ENCODE data around the gene GALNT10. TPM values are rescaled to one million over a fixed set of nuclear protein-coding genes. Genes with fewer than 3 reads are reported as not detected.

GALNT10 gene
- polyA plus RNA-seq, 1 donor (not counting 4 experiments of a cell fraction or from before 2014, with no cell fraction given): 17.9 TPM

DNA sequence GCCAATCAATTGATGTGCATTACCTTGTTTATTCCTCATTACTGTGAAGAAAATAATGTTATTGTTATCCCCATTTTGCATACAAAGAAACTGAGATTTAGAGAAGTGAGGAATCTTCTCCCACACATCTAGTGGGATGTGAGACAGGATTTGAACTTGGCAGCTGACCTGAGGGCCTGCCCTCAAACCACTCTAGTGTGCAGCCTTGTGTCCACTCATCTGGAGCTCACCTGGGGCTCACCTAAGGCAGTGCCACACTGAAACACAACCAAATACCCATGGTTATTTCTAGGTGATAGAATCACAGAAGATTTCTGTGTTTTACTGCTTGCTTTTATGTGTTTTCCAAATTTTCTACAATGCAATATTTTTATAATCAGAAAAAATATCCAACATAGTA, 160.6 kb downstream of the GALNT10 start:
- H3K9me1 ChIP-seq (ENCODE audit: control insufficient read depth, extremely low read depth, insufficient read depth, low read length): no peaks in the 10 kb centered on the region
- H3K79me2 ChIP-seq (ENCODE audit: control insufficient read depth, insufficient read depth, low read length): no peaks in the 10 kb centered on the region
- no peaks in the 10 kb centered on the region for H4K20me1 ChIP-seq (ENCODE audit: control insufficient read depth, extremely low read depth, insufficient read depth, low read length)
- peaks cover 19% of the 10 kb centered on the region for H3K4me1 ChIP-seq (ENCODE audit: control insufficient read depth, extremely low read depth, insufficient read depth, low read length)
- no peaks in the 10 kb centered on the region for H3K27me3 ChIP-seq (ENCODE audit: control insufficient read depth, extremely low read depth, insufficient read depth, low read length)
- no peaks in the 10 kb centered on the region for H3K9me3 ChIP-seq (ENCODE audit: control insufficient read depth, low read depth, low read length)
- H3K9ac ChIP-seq (ENCODE audit: control insufficient read depth, extremely low read depth, insufficient read depth, low read length): no peak overlapping the region
- H3K4me2 ChIP-seq (ENCODE audit: control insufficient read depth, extremely low read depth, insufficient read depth, low read depth, low read length): no peak overlapping the region
- DNase-seq (ENCODE audit: low read depth, low spot score) (no peak), FAIRE-seq (no peak)
- H2AFZ ChIP-seq (ENCODE audit: control insufficient read depth, low read length): no peak overlapping the region
- no peak overlapping the region for H3K27ac ChIP-seq (ENCODE audit: control insufficient read depth, insufficient read depth, low read length)
- H3K36me3 ChIP-seq (ENCODE audit: control insufficient read depth in 2 of 2, extremely low read depth in 1 of 2, insufficient read depth in 2 of 2, low read length in 2 of 2): no peaks in the 10 kb centered on the region
- TF ChIP-seq, protein P1, sequence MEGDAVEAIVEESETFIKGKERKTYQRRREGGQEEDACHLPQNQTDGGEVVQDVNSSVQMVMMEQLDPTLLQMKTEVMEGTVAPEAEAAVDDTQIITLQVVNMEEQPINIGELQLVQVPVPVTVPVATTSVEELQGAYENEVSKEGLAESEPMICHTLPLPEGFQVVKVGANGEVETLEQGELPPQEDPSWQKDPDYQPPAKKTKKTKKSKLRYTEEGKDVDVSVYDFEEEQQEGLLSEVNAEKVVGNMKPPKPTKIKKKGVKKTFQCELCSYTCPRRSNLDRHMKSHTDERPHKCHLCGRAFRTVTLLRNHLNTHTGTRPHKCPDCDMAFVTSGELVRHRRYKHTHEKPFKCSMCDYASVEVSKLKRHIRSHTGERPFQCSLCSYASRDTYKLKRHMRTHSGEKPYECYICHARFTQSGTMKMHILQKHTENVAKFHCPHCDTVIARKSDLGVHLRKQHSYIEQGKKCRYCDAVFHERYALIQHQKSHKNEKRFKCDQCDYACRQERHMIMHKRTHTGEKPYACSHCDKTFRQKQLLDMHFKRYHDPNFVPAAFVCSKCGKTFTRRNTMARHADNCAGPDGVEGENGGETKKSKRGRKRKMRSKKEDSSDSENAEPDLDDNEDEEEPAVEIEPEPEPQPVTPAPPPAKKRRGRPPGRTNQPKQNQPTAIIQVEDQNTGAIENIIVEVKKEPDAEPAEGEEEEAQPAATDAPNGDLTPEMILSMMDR (optimal IDR thresholded peaks at IDR 0.05 in 1 of 3, IDR thresholded peaks at IDR 0.05 in 1 of 3, conservative IDR thresholded peaks at IDR 0.05 in 1 of 3; ENCODE audit: extremely low read depth in 1 of 3, insufficient read depth in 2 of 3, low read length in 3 of 3): no peak
- no peak for TF ChIP-seq EZH2 (IDR thresholded peaks at IDR 0.05; ENCODE audit: low read length)
- dilution Hi-C loops (cut with MboI; ENCODE audit: extremely low pct_ligation_motif_present, low sequenced_read_pairs): no loop called here
- no peak overlapping the region for H3K4me3 ChIP-seq (ENCODE audit: control insufficient read depth in 2 of 3, extremely low read depth in 1 of 3, insufficient read depth in 2 of 3, low read depth in 1 of 3, low read length in 3 of 3)

- no peaks in the 10 kb centered on the region for H3K27me3 ChIP-seq (ENCODE audit: control insufficient read depth, extremely low read depth, insufficient read depth, low read length)
- no peak for FAIRE-seq
- H3K9ac ChIP-seq (ENCODE audit: control insufficient read depth, extremely low read depth, insufficient read depth, low read length): no peak overlapping the region
- no peaks in the 10 kb centered on the region for H3K9me1 ChIP-seq (ENCODE audit: control insufficient read depth, extremely low read depth, insufficient read depth, low read length)
- no peaks in the 10 kb centered on the region for H3K79me2 ChIP-seq (ENCODE audit: control insufficient read depth, insufficient read depth, low read length)
- DNase-seq (ENCODE audit: low read depth, low spot score): no peak
- H4K20me1 ChIP-seq (ENCODE audit: control insufficient read depth, extremely low read depth, insufficient read depth, low read length): no peaks in the 10 kb centered on the region
- H3K9me3 ChIP-seq (ENCODE audit: control insufficient read depth, low read depth, low read length): no peaks in the 10 kb centered on the region
- no peak overlapping the region for H2AFZ ChIP-seq (ENCODE audit: control insufficient read depth, low read length)
- H3K4me3 ChIP-seq (ENCODE audit: control insufficient read depth in 2 of 3, extremely low read depth in 1 of 3, insufficient read depth in 2 of 3, low read depth in 1 of 3, low read length in 3 of 3): no peak overlapping the region
- dilution Hi-C loops (cut with MboI; ENCODE audit: extremely low pct_ligation_motif_present, low sequenced_read_pairs): no loop called here
- no peak overlapping the region for H3K4me2 ChIP-seq (ENCODE audit: control insufficient read depth, extremely low read depth, insufficient read depth, low read depth, low read length)
- peaks cover 23% of the 10 kb centered on the region for H3K4me1 ChIP-seq (ENCODE audit: control insufficient read depth, extremely low read depth, insufficient read depth, low read length)
- H3K27ac ChIP-seq (ENCODE audit: control insufficient read depth, insufficient read depth, low read length): no peak overlapping the region
- no peaks in the 10 kb centered on the region for H3K36me3 ChIP-seq (ENCODE audit: control insufficient read depth in 2 of 2, extremely low read depth in 1 of 2, insufficient read depth in 2 of 2, low read length in 2 of 2)
- TF ChIP-seq EZH2 (IDR thresholded peaks at IDR 0.05; ENCODE audit: low read length): no peak
- TF ChIP-seq, protein P1 (optimal IDR thresholded peaks at IDR 0.05 in 1 of 3, IDR thresholded peaks at IDR 0.05 in 1 of 3, conservative IDR thresholded peaks at IDR 0.05 in 1 of 3; ENCODE audit: extremely low read depth in 1 of 3, insufficient read depth in 2 of 3, low read length in 3 of 3): no peak
Observed at GRCh38 chr5:154351566-154351965, 161.0 kb downstream of the GALNT10 start.

Data from keratinocyte (primary cell).